SK-N-SH (cell line): Measurements from ENCODE around the gene EMP2. TPM values are rescaled to one million over a fixed set of nuclear protein-coding genes. Genes with fewer than 3 reads are reported as not detected.
A peak's percentile ranks its signal among the peaks of the same experiment; 100 is the strongest.

ENCODE experiments used
- CTCF ChIA-PET: fragments of 300-600, 350-600 bp; formaldehyde crosslinking; extraction: SDS; loops from one replicate; lab custom pipeline; 2021; lab: Yijun Ruan, JAX
- POLR2A ChIA-PET: fragments of 350-600 bp; sonication (Branson Sonifier 250); formaldehyde crosslinking; extraction: SDS; loops from one replicate; lab custom pipeline; 2020; ENCODE audit warnings: antibody characterized with exemption, inconsistent platforms; lab: Yijun Ruan, JAX
- DNase-seq: peaks from one replicate; pipeline ENCODE4 v3.0.0; 2012
- H2AFZ ChIP-seq: fragments of 200-600 bp; sonication (generic); 2 replicates; pipeline ENCODE4 v1.8.1; 2016; ENCODE audit warnings: antibody characterized with exemption, mild to moderate bottlenecking, low read depth
- H3F3A ChIP-seq: fragments of 200-600 bp; sonication (generic); replicated peaks from 2 replicates; pipeline ENCODE3; 2016; ENCODE audit warnings: antibody characterized with exemption, mild to moderate bottlenecking; ENCODE audit not compliant: insufficient read depth
- H3K27ac ChIP-seq, 2 experiments: fragments of 200-500 bp in 1 of 2; fragments of 200-600 bp in 1 of 2; sonication (Bioruptor generic) in 1 of 2; sonication (generic), shearing (Covaris generic) in 1 of 2; 2 replicates each; pipeline versions ENCODE4 v1.5.1 to v1.6.1; 2014 to 2016; ENCODE audit warnings: low read depth in 2 of 2, inconsistent platforms in 1 of 2, low read length in 1 of 2, mild to moderate bottlenecking in 1 of 2, mixed read lengths in 1 of 2
- H3K27me3 ChIP-seq: fragments of 200-600 bp; sonication (generic), shearing (Covaris generic); 2 replicates; pipeline ENCODE4 v1.6.1; 2016; ENCODE audit warnings: mixed run types; ENCODE audit not compliant: insufficient read depth
- H3K36me3 ChIP-seq, 2 experiments: fragments of 200-500 bp in 1 of 2; fragments of 200-600 bp in 1 of 2; sonication (Bioruptor generic) in 1 of 2; sonication (generic) in 1 of 2; replicated peaks in 1 of 2; 2 replicates each; pipeline versions ENCODE3 to v1.5.1; 2014 to 2016; ENCODE audit warnings: low read length in 1 of 2, mild to moderate bottlenecking in 1 of 2; ENCODE audit not compliant: insufficient read depth in 2 of 2, control insufficient read depth in 1 of 2
- H3K4me1 ChIP-seq, 2 experiments: fragments of 200-500 bp in 1 of 2; fragments of 200-600 bp in 1 of 2; sonication (Bioruptor generic) in 1 of 2; sonication (generic), shearing (Covaris generic) in 1 of 2; 2 replicates each; pipeline versions ENCODE4 v1.5.1 to v1.6.1; 2014 to 2016; ENCODE audit warnings: low read depth in 1 of 2, low read length in 1 of 2, mixed run types in 1 of 2; ENCODE audit not compliant: insufficient read depth in 2 of 2, control insufficient read depth in 1 of 2
- H3K4me2 ChIP-seq: fragments of 200-600 bp; sonication (generic), shearing (Covaris generic); 2 replicates; pipeline ENCODE4 v1.6.1; 2017; ENCODE audit warnings: mixed run types
- H3K4me3 ChIP-seq, 2 experiments: fragments of 200-500 bp in 1 of 2; fragments of 200-600 bp in 1 of 2; sonication (Bioruptor generic) in 1 of 2; sonication (generic), shearing (Covaris generic) in 1 of 2; 2 replicates each; pipeline versions ENCODE4 v1.5.1 to v1.8.1; 2014 to 2016; ENCODE audit warnings: low read depth in 2 of 2, inconsistent platforms in 1 of 2, low read length in 1 of 2, mild to moderate bottlenecking in 1 of 2, mixed read lengths in 1 of 2, moderate library complexity in 1 of 2
- H3K79me2 ChIP-seq: fragments of 200-600 bp; sonication (generic); 2 replicates; pipeline ENCODE4 v1.8.1; 2017; ENCODE audit warnings: mild to moderate bottlenecking; ENCODE audit not compliant: insufficient read depth
- H3K9ac ChIP-seq: fragments of 200-600 bp; sonication (generic); 2 replicates; pipeline ENCODE4 v1.6.1; 2017; ENCODE audit warnings: mixed run types
- H3K9me2 ChIP-seq: fragments of 200-600 bp; sonication (generic); 2 replicates; pipeline ENCODE4 v1.6.1; 2017; ENCODE audit warnings: mixed run types
- H3K9me3 ChIP-seq: fragments of 200-600 bp; sonication (generic); 2 replicates; pipeline ENCODE4 v1.6.1; 2017; ENCODE audit warnings: mixed run types, mild to moderate bottlenecking, moderate library complexity
- H4K20me1 ChIP-seq: fragments of 200-600 bp; sonication (generic); 2 replicates; pipeline ENCODE4 v1.6.1; 2017; ENCODE audit warnings: mild to moderate bottlenecking, mixed run types; ENCODE audit not compliant: insufficient read depth
- EZH2phosphoT487 ChIP-seq: fragments of 200-600 bp; sonication (generic); IDR thresholded peaks from 2 replicates; pipeline ENCODE4 v1.6.1; 2017; ENCODE audit warnings: low read depth, mixed run types, mild to moderate bottlenecking, antibody characterized with exemption, moderate library complexity, borderline replicate concordance
- FOXM1 ChIP-seq: IDR thresholded peaks from 2 replicates; pipeline ENCODE4 v1.4.0; 2012; ENCODE audit warnings: low read depth, mild to moderate bottlenecking
- IRF3 ChIP-seq: fragments of 150-350 bp; IDR thresholded peaks from 2 replicates; pipeline ENCODE4 v1.6.1; 2016; ENCODE audit warnings: mild to moderate bottlenecking, low read depth, low read length
- JUND ChIP-seq: IDR thresholded peaks from 2 replicates; pipeline ENCODE4 v1.4.0; 2012
- RAD21 ChIP-seq: IDR thresholded peaks from 2 replicates; pipeline ENCODE4 v1.6.1; 2012; ENCODE audit warnings: mild to moderate bottlenecking, low read length
- RCOR1 ChIP-seq: fragments of 150-350 bp; IDR thresholded peaks from 2 replicates; pipeline ENCODE4 v1.6.1; 2017; ENCODE audit warnings: antibody characterized with exemption, low read length
- RFX5 ChIP-seq: IDR thresholded peaks from 2 replicates; pipeline ENCODE4 v1.6.1; 2012; ENCODE audit warnings: mild to moderate bottlenecking, improper control_type of control experiment, low read length
- RXRA ChIP-seq: IDR thresholded peaks from 2 replicates; pipeline ENCODE4 v1.4.0; 2012; ENCODE audit warnings: low read depth, mild to moderate bottlenecking, borderline replicate concordance
- SMC3 ChIP-seq: IDR thresholded peaks from 2 replicates; pipeline ENCODE4 v1.6.1; 2012; ENCODE audit warnings: low read depth, low read length, improper control_type of control experiment
- USF1 ChIP-seq: IDR thresholded peaks from 2 replicates; pipeline ENCODE4 v1.4.0; 2012; ENCODE audit warnings: low read depth, borderline replicate concordance
- ZBTB33 ChIP-seq: IDR thresholded peaks from 2 replicates; pipeline ENCODE4 v1.4.0; 2012; ENCODE audit warnings: low read depth, borderline replicate concordance
- WGBS: methylation state at CpG from one replicate; pipeline ENCODE4 v1.1.6; 2017; ENCODE audit warnings: low lambda C conversion rate; 5-methylcytosine and 5-hydroxymethylcytosine counted together
- polyA plus RNA-seq, 3 experiments: library from polyadenylated mRNA; depleted of rRNA; stranded (reverse); fragments of >200 nt; gene quantifications; 2 replicates each; pipeline ENCODE4 v1.2.3, GENCODE V29; 2012
- TF ChIP-seq, protein P1 (sequence below): IDR thresholded peaks from 2 replicates; pipeline ENCODE4 v1.6.1; 2012; ENCODE audit warnings: mild to moderate bottlenecking, low read depth, low read length, moderate library complexity

EMP2 gene
- polyA plus RNA-seq, 1 of the 3 experiments (the other 2 are of a cell fraction) = 4.3 TPM

GRCh38 chr16:10616756-10617640 lies 36.6 kb upstream of the EMP2 start (continued):
- TF ChIP-seq, protein P1, sequence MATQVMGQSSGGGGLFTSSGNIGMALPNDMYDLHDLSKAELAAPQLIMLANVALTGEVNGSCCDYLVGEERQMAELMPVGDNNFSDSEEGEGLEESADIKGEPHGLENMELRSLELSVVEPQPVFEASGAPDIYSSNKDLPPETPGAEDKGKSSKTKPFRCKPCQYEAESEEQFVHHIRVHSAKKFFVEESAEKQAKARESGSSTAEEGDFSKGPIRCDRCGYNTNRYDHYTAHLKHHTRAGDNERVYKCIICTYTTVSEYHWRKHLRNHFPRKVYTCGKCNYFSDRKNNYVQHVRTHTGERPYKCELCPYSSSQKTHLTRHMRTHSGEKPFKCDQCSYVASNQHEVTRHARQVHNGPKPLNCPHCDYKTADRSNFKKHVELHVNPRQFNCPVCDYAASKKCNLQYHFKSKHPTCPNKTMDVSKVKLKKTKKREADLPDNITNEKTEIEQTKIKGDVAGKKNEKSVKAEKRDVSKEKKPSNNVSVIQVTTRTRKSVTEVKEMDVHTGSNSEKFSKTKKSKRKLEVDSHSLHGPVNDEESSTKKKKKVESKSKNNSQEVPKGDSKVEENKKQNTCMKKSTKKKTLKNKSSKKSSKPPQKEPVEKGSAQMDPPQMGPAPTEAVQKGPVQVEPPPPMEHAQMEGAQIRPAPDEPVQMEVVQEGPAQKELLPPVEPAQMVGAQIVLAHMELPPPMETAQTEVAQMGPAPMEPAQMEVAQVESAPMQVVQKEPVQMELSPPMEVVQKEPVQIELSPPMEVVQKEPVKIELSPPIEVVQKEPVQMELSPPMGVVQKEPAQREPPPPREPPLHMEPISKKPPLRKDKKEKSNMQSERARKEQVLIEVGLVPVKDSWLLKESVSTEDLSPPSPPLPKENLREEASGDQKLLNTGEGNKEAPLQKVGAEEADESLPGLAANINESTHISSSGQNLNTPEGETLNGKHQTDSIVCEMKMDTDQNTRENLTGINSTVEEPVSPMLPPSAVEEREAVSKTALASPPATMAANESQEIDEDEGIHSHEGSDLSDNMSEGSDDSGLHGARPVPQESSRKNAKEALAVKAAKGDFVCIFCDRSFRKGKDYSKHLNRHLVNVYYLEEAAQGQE = no peak
- TF ChIP-seq RFX5 (no peak), USF1 (no peak), RXRA (no peak), EZH2phosphoT487 (no peak), ZBTB33 (no peak), JUND (no peak)
- TF ChIP-seq, all 33 proteins: peak for 5

- no peaks in the 10 kb centered on the region for H4K20me1 ChIP-seq
- peak overlapping the region in 1 of 2 experiments; percentile 75; a peak in 2 of 4 replicates for H3K27ac ChIP-seq
- CTCF ChIA-PET = interaction anchor here (1.1 to 1.5 kb wide), 4 partner anchors 9 to 101 kb away, joined by 3 to 5 read pairs (median 4); partner anchors contain the start of gene EMP2
- 74% methylated on average over 5 of the region's 6 CpGs for WGBS
- no peaks in the 10 kb centered on the region for H3F3A ChIP-seq
- no peaks in the 10 kb centered on the region for H3K9me2 ChIP-seq
- no peaks in the 10 kb centered on the region for H3K9me3 ChIP-seq
- no peak overlapping the region for H2AFZ ChIP-seq
- DNase-seq = no peak
- no peak overlapping the region for H3K9ac ChIP-seq
- POLR2A ChIA-PET = interaction anchor here (1.7 kb wide), 1 partner anchor 37 kb away, joined by 5 read pairs; the partner anchor contains the start of gene EMP2
- H3K36me3 ChIP-seq = no peaks in the 10 kb centered on the region
- no peak overlapping the region for H3K4me3 ChIP-seq
- no peaks in the 10 kb centered on the region for H3K79me2 ChIP-seq
- H3K4me1 ChIP-seq = peaks cover 8 to 42% of the 10 kb centered on the region in 2 experiments; a peak in 2 of 4 replicates
- H3K27me3 ChIP-seq = no peaks in the 10 kb centered on the region
- no peak overlapping the region for H3K4me2 ChIP-seq
- TF ChIP-seq FOXM1 (no peak), RCOR1 (no peak), EZH2phosphoT487 (no peak), SMC3 (no peak), RAD21 (no peak), USF1 (no peak), ZBTB33 (no peak), IRF3 (no peak)
- TF ChIP-seq, protein P1 = no peak
Observed at GRCh38 chr16:10616419-10616755, 36.0 kb upstream of the EMP2 start.
